Caco-2 (cell line): Measurements from ENCODE around the gene DDN. TPM values are rescaled to one million over a fixed set of nuclear protein-coding genes. Genes with fewer than 3 reads are reported as not detected.

Source experiments
- BruUV-seq: library from RNA; stranded (reverse); fragments of 400-500 nt; replicated peaks from 2 replicates; lab custom pipeline; 2021; lab: Mats Ljungman, UMichigan
- CTCF ChIA-PET: fragments of 300-600 bp; sonication (Branson Sonifier 250); formaldehyde crosslinking; loops from one replicate; lab custom pipeline; 2022; ENCODE audit warnings: antibody characterized with exemption; lab: Charles Lee
- POLR2A ChIA-PET: fragments of 300-600 bp; sonication (Branson Sonifier 250); formaldehyde crosslinking; loops from one replicate; lab custom pipeline; 2022; ENCODE audit warnings: antibody characterized with exemption; lab: Charles Lee
- DNase-seq, 2 experiments: peaks; one replicate each; pipeline versions ENCODE4 v3.0.0 to v3.0.0-alpha.2; 2020 to 2022
- H3K27me3 ChIP-seq: replicated peaks from 2 replicates; pipeline ENCODE4 v1.6.0; 2011; ENCODE audit warnings: low read length; ENCODE audit not compliant: control insufficient read depth, insufficient read depth
- H3K36me3 ChIP-seq: 2 replicates; pipeline ENCODE4 v1.5.1; 2011; ENCODE audit warnings: low read length; ENCODE audit not compliant: control insufficient read depth, insufficient read depth
- H3K4me1 ChIP-seq: fragments of 250-450 bp; sonication (Bioruptor Pico); 2 replicates; pipeline ENCODE4 v1.5.1; 2020; ENCODE audit warnings: mild to moderate bottlenecking
- H3K4me3 ChIP-seq: 2 replicates; pipeline ENCODE4 v1.5.1; 2011; ENCODE audit warnings: low read depth, mild to moderate bottlenecking, control low read depth, low read length
- H3K9me3 ChIP-seq: fragments of 250-450 bp; sonication (Bioruptor Pico); 2 replicates; pipeline ENCODE4 v1.5.1; 2020; ENCODE audit warnings: mild to moderate bottlenecking, moderate library complexity
- H3K27ac Mint-ChIP-seq: one replicate; pipeline ENCODE4 v1.8.0; 2022; ENCODE audit warnings: mixed read lengths; ENCODE audit not compliant: unreplicated experiment
- H3K27me3 Mint-ChIP-seq: one replicate; pipeline ENCODE4 v1.8.0; 2022; ENCODE audit warnings: mixed read lengths; ENCODE audit not compliant: insufficient read depth, unreplicated experiment
- H3K36me3 Mint-ChIP-seq: one replicate; pipeline ENCODE4 v1.8.0; 2022; ENCODE audit warnings: mild to moderate bottlenecking, mixed read lengths; ENCODE audit not compliant: insufficient read depth, unreplicated experiment
- H3K4me1 Mint-ChIP-seq: one replicate; pipeline ENCODE4 v1.8.0; 2022; ENCODE audit warnings: low read depth, mixed read lengths; ENCODE audit not compliant: unreplicated experiment
- H3K4me3 Mint-ChIP-seq: one replicate; pipeline ENCODE4 v1.8.0; 2022; ENCODE audit warnings: mild to moderate bottlenecking, moderate library complexity, mixed read lengths; ENCODE audit not compliant: unreplicated experiment
- H3K9me3 Mint-ChIP-seq: one replicate; pipeline ENCODE4 v1.8.0; 2022; ENCODE audit warnings: mixed read lengths; ENCODE audit not compliant: unreplicated experiment
- intact Hi-C: fragments of 100-400 bp; cut with micrococcal nuclease; formaldehyde crosslinking; loops from one replicate; pipeline ENCODE4 v1.10.0; 2022; ENCODE audit not compliant: unreplicated experiment
- total RNA-seq: library from RNA; stranded (reverse); gene quantifications from 2 replicates; pipeline ENCODE4 v1.2.3, GENCODE V29; 2022
- TF ChIP-seq, protein P1 (sequence below), 2 experiments: fragments of 200-600 bp in 1 of 2; IDR thresholded peaks; 1 replicate in 1 of 2; 2 replicates in 1 of 2; pipeline versions ENCODE4 v1.5.1 to v1.8.0; 2011 to 2022; ENCODE audit warnings: antibody characterized with exemption in 1 of 2, control low read depth in 1 of 2, inconsistent platforms in 1 of 2, low read depth in 1 of 2, low read length in 1 of 2, mild to moderate bottlenecking in 1 of 2, moderate library complexity in 1 of 2; ENCODE audit not compliant: insufficient read depth in 1 of 2, severe bottlenecking in 1 of 2, unreplicated experiment in 1 of 2

The DDN gene
- total RNA-seq, 1 experiment from 2014 or later: 1.9 TPM

DNA sequence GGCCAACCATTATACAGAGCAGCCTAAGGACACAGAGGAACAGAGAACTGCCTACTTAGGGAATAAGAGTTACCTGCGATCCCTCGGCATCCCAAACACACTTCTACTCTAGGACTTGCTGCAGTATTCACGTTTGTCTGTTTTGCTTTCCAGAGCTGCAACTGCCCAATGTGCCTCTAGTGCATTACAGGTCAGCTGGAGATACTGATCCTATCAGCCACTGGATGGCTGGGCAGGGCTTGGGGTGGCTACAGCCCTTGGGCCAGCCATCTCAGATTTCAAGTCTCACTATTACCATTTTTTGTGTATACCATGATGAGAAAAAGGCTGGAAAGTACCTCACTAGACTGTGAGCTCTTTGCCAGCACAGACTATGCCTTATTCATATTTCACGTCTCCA lies 46.5 kb downstream of the DDN start:
- TF ChIP-seq, protein P1, sequence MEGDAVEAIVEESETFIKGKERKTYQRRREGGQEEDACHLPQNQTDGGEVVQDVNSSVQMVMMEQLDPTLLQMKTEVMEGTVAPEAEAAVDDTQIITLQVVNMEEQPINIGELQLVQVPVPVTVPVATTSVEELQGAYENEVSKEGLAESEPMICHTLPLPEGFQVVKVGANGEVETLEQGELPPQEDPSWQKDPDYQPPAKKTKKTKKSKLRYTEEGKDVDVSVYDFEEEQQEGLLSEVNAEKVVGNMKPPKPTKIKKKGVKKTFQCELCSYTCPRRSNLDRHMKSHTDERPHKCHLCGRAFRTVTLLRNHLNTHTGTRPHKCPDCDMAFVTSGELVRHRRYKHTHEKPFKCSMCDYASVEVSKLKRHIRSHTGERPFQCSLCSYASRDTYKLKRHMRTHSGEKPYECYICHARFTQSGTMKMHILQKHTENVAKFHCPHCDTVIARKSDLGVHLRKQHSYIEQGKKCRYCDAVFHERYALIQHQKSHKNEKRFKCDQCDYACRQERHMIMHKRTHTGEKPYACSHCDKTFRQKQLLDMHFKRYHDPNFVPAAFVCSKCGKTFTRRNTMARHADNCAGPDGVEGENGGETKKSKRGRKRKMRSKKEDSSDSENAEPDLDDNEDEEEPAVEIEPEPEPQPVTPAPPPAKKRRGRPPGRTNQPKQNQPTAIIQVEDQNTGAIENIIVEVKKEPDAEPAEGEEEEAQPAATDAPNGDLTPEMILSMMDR (IDR thresholded peaks at IDR 0.05; ENCODE audit: insufficient read depth in 1 of 2, low read depth in 1 of 2, low read length in 1 of 2, severe bottlenecking in 1 of 2, unreplicated experiment in 1 of 2): no peak
- Histone ChIP-seq H3K4me3 (no peak overlapping the region), H3K4me1 (peaks cover 8% of the 10 kb centered on the region; the same call in 1 of the 2 replicates), H3K27me3 (no peaks in the 10 kb centered on the region), H3K36me3 (no peaks in the 10 kb centered on the region; the same call in 1 of the 2 replicates), H3K9me3 (no peaks in the 10 kb centered on the region)
- Mint-ChIP-seq H3K4me1 (peaks cover 10% of the 10 kb centered on the region), H3K4me3 (no peak overlapping the region), H3K36me3 (peaks cover 52% of the 10 kb centered on the region), H3K27ac (no peak overlapping the region), H3K9me3 (no peaks in the 10 kb centered on the region), H3K27me3 (no peaks in the 10 kb centered on the region)
- BruUV-seq: no TSS peak
- ChIA-PET CTCF (interaction anchor here (1.0 kb wide), 1 partner anchor 28 kb away, joined by 3 read pairs; no protein-coding TSS in a partner anchor), POLR2A (no interaction called here)
- intact Hi-C loops: no loop called here
- no peak for DNase-seq

DNA sequence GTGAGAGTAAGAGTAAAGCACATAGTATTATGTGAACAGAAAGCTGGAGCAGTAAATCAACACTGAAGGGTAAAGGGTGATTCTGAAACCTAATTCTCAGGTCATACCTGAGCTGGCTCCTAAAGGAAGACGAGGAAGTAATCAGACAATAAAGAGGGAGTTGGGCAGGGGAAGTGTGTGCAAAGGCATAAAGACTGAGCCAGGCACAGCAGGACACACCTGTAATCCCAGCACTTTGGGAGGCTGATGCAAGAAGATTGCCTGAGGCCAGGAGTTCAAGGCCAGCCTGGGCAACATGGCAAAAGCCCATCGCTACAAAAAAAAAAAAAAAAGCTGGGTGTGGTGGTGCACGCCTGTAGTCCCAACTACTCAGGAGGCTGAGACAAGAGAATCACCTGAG lies 51.4 kb downstream of the DDN start:
- H3K9me3 ChIP-seq: no peaks in the 10 kb centered on the region
- no peaks in the 10 kb centered on the region; the same call in none of the 2 replicates for H3K36me3 ChIP-seq
- BruUV-seq: no TSS peak
- no peak for DNase-seq
- ChIA-PET POLR2A (no interaction called here), CTCF (interaction anchor here (1.0 to 1.2 kb wide), 3 partner anchors 12 to 49 kb away, joined by 3 read pairs; partner anchors contain the start of gene FKBP11)
- Mint-ChIP-seq H3K27me3 (no peaks in the 10 kb centered on the region), H3K4me3 (no peak overlapping the region), H3K4me1 (peaks cover 7% of the 10 kb centered on the region), H3K27ac (no peak overlapping the region), H3K9me3 (no peaks in the 10 kb centered on the region), H3K36me3 (peaks cover 41% of the 10 kb centered on the region)
- TF ChIP-seq, protein P1 (IDR thresholded peaks at IDR 0.05; ENCODE audit: insufficient read depth in 1 of 2, low read depth in 1 of 2, low read length in 1 of 2, severe bottlenecking in 1 of 2, unreplicated experiment in 1 of 2): no peak
- H3K4me1 ChIP-seq: no peaks in the 10 kb centered on the region
- H3K4me3 ChIP-seq: no peak overlapping the region
- intact Hi-C loops: no loop called here
- H3K27me3 ChIP-seq: no peaks in the 10 kb centered on the region

DNA sequence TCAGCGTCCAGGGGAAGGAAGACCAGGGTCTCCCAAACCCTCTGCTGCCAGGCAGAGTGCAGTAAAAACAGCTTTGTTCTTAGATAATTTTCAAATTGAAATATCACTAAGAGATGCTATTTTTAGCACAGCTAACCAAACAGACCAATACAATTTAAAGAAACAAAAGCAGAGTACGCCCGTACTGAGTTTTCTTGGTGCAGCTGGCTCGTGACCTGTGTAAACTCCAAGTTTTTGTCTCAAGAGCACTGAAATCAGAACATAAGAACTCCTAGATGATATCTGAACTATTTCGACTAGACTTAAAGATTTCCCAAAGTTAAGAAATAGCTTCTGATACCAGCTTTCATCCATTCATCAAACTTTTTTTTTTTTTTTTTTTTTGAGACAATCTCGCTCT lies 52.2 kb downstream of the DDN start:
- H3K4me3 ChIP-seq: no peak overlapping the region
- BruUV-seq: no TSS peak
- CTCF ChIA-PET: interaction anchor here (0.7 to 1.2 kb wide), 3 partner anchors 11 to 22 kb away, joined by 3 to 7 read pairs (median 3); partner anchors contain the start of gene FKBP11

More for the DNA sequence above, 52.2 kb downstream of the DDN start:
- Histone ChIP-seq H3K36me3 (no peaks in the 10 kb centered on the region; the same call in none of the 2 replicates), H3K27me3 (no peaks in the 10 kb centered on the region), H3K4me1 (no peaks in the 10 kb centered on the region), H3K9me3 (no peaks in the 10 kb centered on the region)
- TF ChIP-seq, protein P1 (IDR thresholded peaks at IDR 0.05; ENCODE audit: insufficient read depth in 1 of 2, low read depth in 1 of 2, low read length in 1 of 2, severe bottlenecking in 1 of 2, unreplicated experiment in 1 of 2): no peak
- Mint-ChIP-seq H3K9me3 (no peaks in the 10 kb centered on the region), H3K27me3 (no peaks in the 10 kb centered on the region), H3K36me3 (peaks cover 33% of the 10 kb centered on the region), H3K4me1 (peaks cover 7% of the 10 kb centered on the region), H3K27ac (no peak overlapping the region), H3K4me3 (no peak overlapping the region)
- intact Hi-C loops: no loop called here
- DNase-seq: no peak
- POLR2A ChIA-PET: no interaction called here
